GM12891 (cell line): ENCODE measurements around the gene NUFIP2.

ENCODE experiments used
- POLR2A ChIP-seq: IDR thresholded peaks from 2 replicates; pipeline ENCODE4 v1.6.1; 2011; ENCODE audit warnings: low read depth, low read length, control low read depth
- POLR2AphosphoS5 ChIP-seq: IDR thresholded peaks from 2 replicates; pipeline ENCODE4 v1.6.1; 2011; ENCODE audit warnings: low read depth, low read length, control low read depth
- POU2F2 ChIP-seq: IDR thresholded peaks from 2 replicates; pipeline ENCODE4 v1.6.1; 2011; ENCODE audit warnings: low read depth, mild to moderate bottlenecking, control low read depth, low read length, moderate library complexity
- SPI1 ChIP-seq: IDR thresholded peaks from 2 replicates; pipeline ENCODE4 v1.6.1; 2011; ENCODE audit warnings: low read depth, low read length, control low read depth
- TAF1 ChIP-seq: IDR thresholded peaks from 2 replicates; pipeline ENCODE4 v1.6.1; 2011; ENCODE audit warnings: low read depth, low read length, control low read depth

- TF ChIP-seq POLR2AphosphoS5 (no peak), TAF1 (no peak), POLR2A (no peak), POU2F2 (no peak), SPI1 (no peak)
These were observed 50.2 kb downstream of the NUFIP2 start for GRCh38 chr17:29243792-29244191.
